Stomach (tissue), 9 donors: ENCODE results near the gene AKT1S1. TPM values are rescaled to one million over a fixed set of nuclear protein-coding genes. Genes with fewer than 3 reads are reported as not detected.
A peak's percentile ranks its signal among the peaks of the same experiment; 100 is the strongest.

Source experiments
- DNase-seq, 2 donors: peaks; one replicate each; pipeline versions ENCODE4 v3.0.0 to v3.0.0-alpha.2; 2013 to 2019
- H3K27ac ChIP-seq, 5 donors: fragments of 200-600 bp in 4 of 5; sonication (generic) in 4 of 5; one replicate each; pipeline ENCODE4 v1.5.1; 2013 to 2019; ENCODE audit warnings: mild to moderate bottlenecking in 1 of 5, moderate library complexity in 1 of 5
- H3K27me3 ChIP-seq, 3 donors: fragments of 200-600 bp; sonication (generic); one replicate each; pipeline ENCODE4 v1.5.1; 2017 to 2019; ENCODE audit warnings: mixed run types in 1 of 3
- H3K36me3 ChIP-seq, 4 donors: fragments of 200-600 bp; sonication (generic); 1 replicate in 3 of 4; 2 replicates in 1 of 4; pipeline ENCODE4 v1.5.1; 2016 to 2019
- H3K4me1 ChIP-seq, 4 donors: fragments of 200-600 bp; sonication (generic); one replicate each; pipeline ENCODE4 v1.5.1; 2016 to 2019
- H3K4me3 ChIP-seq, 4 donors: fragments of 200-600 bp; sonication (generic) in 3 of 4; one replicate each; pipeline ENCODE4 v1.5.1; 2016 to 2019; ENCODE audit warnings: mild to moderate bottlenecking in 1 of 4
- H3K9me3 ChIP-seq, 4 donors: fragments of 200-600 bp; sonication (generic); one replicate each; pipeline ENCODE4 v1.5.1; 2016 to 2019
- EP300 ChIP-seq: sonication (generic); formaldehyde crosslinking; IDR thresholded peaks from one replicate; pipeline ENCODE4 v1.6.1; 2017; ENCODE audit warnings: antibody characterized with exemption
- POLR2A ChIP-seq, 4 donors: fragments of 450-650 bp; IDR thresholded peaks; one replicate each; pipeline ENCODE4 v1.6.1; 2016; ENCODE audit warnings: antibody characterized with exemption in 4 of 4, control low read depth in 2 of 4, mild to moderate bottlenecking in 1 of 4, moderate library complexity in 1 of 4
- POLR2AphosphoS5 ChIP-seq, 3 donors: sonication (generic); formaldehyde crosslinking; IDR thresholded peaks; one replicate each; pipeline ENCODE4 v1.6.1; 2016; ENCODE audit warnings: antibody characterized with exemption in 3 of 3
- WGBS, 5 donors: extraction: QIAGEN DNeasy Blood & Tissue Kit in 3 of 5; methylation state at CpG; one replicate each; pipeline versions ENCODE4 v1.1.5 to v1.1.7; 2013 to 2018; 5-methylcytosine and 5-hydroxymethylcytosine counted together
- intact Hi-C: fragments of 100-400 bp; cut with DNase I; formaldehyde crosslinking; loops from one replicate; pipeline ENCODE4 v1.15.1; 2023; ENCODE audit warnings: low total_unique reads
- polyA plus RNA-seq, 3 donors: library from polyadenylated mRNA; stranded (reverse); fragments of 200-250 nt; gene quantifications; one replicate each; pipeline ENCODE4 v1.2.3, GENCODE V29; 2013
- total RNA-seq, 5 donors: library from RNA; depleted of rRNA; stranded (reverse); fragments of >200 nt; gene quantifications; one replicate each; pipeline versions ENCODE4 v1.1.0 to v1.2.3, GENCODE V29; 2014 to 2016
- TF ChIP-seq, protein P1 (sequence below), 7 experiments: fragments of 450-650 bp in 4 of 7; fragments of 200-600 bp in 3 of 7; sonication (generic) in 3 of 7; IDR thresholded peaks; one replicate each; pipeline ENCODE4 v1.5.1; 2016 to 2019; ENCODE audit warnings: antibody characterized with exemption in 7 of 7, control low read depth in 2 of 7, mild to moderate bottlenecking in 1 of 7
- donor health status: healthy with polysubstance abuse.
- donor health status: Bipolar disorder and iron deficiency.
- donor health status: healthy.

Gene AKT1S1
- total and polyA plus RNA-seq, 8 donors = 3.5 to 63.7 (median 29.1) TPM

- H3K4me3 ChIP-seq = no peak overlapping the region
- 82 to 91% (median 90%) methylated on average over 10 of the region's 10 CpGs for WGBS, 5 donors
- peaks cover 7 to 36% (median 29%) of the 10 kb centered on the region in 4 donors for H3K36me3 ChIP-seq
- intact Hi-C loops = no loop called here
- DNase-seq = no peak
- no peaks in the 10 kb centered on the region for H3K9me3 ChIP-seq
- TF ChIP-seq, protein P1, sequence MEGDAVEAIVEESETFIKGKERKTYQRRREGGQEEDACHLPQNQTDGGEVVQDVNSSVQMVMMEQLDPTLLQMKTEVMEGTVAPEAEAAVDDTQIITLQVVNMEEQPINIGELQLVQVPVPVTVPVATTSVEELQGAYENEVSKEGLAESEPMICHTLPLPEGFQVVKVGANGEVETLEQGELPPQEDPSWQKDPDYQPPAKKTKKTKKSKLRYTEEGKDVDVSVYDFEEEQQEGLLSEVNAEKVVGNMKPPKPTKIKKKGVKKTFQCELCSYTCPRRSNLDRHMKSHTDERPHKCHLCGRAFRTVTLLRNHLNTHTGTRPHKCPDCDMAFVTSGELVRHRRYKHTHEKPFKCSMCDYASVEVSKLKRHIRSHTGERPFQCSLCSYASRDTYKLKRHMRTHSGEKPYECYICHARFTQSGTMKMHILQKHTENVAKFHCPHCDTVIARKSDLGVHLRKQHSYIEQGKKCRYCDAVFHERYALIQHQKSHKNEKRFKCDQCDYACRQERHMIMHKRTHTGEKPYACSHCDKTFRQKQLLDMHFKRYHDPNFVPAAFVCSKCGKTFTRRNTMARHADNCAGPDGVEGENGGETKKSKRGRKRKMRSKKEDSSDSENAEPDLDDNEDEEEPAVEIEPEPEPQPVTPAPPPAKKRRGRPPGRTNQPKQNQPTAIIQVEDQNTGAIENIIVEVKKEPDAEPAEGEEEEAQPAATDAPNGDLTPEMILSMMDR (IDR thresholded peaks at IDR 0.05) = no peak
- no peak for TF ChIP-seq POLR2AphosphoS5 (IDR thresholded peaks at IDR 0.05)
- no peak for TF ChIP-seq POLR2A (IDR thresholded peaks at IDR 0.05)
- no peak for TF ChIP-seq EP300
- peaks cover 32 to 60% (median 49%) of the 10 kb centered on the region in 4 donors for H3K4me1 ChIP-seq
- H3K27me3 ChIP-seq = no peaks in the 10 kb centered on the region
- H3K27ac ChIP-seq = no peak overlapping the region
Observed at GRCh38 chr19:49873834-49874233, 3.3 kb downstream of the AKT1S1 start.

GRCh38 chr19:49873129-49873521 lies 4.0 kb downstream of the AKT1S1 start:
- TF ChIP-seq, protein P1 (IDR thresholded peaks at IDR 0.05) = no peak
- TF ChIP-seq POLR2A (IDR thresholded peaks at IDR 0.05) (no peak), POLR2AphosphoS5 (IDR thresholded peaks at IDR 0.05) (no peak), EP300 (no peak)
- 88 to 94% (median 94%) methylated on average over 23 to 29 of the region's 29 CpGs for WGBS, 5 donors
- no peak for DNase-seq

DNA sequence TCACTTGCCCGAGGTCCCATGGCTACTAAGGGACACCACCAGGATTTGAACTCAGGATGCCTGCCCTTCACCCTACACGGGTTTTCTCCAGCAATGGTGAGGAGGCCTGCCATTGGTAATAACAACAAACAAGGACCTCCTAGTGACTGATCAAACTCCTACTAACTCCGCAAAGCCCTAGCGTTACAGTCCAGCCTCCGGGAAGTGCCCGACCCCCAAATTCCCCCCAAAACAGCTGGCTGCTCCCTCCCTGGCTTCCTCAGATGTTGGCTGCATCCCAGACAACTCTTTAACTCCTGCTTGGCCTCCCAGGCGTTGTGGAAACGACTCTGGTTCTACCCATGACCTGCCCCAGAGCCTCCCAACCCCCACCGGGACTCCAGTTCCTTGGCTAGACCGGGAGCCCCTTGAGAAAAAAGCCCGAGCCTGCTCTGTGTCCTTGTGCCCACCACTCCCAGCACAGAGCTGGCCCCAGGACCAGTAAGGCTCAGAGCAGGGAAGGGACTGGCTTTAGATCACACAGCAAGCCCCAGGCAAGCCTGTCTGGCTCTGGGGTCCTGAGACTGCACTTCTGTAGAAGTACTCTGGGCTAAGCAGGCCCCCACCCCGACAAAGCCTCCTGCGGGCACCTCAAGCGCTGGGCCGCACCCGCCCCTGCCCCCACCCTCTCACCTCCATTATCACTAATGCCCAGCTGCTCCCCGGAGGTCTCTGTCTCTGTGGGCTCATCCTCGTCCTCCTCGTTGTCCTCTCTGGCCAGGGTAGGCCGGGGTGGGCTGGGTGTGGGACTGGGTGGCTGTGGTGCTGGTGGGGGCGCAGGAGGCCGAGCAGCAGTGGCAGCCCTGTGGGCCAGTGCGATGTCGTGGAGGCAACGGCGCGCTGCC lies 4.7 kb downstream of the AKT1S1 start:
- TF ChIP-seq POLR2A (IDR thresholded peaks at IDR 0.05) (no peak), EP300 (no peak), POLR2AphosphoS5 (IDR thresholded peaks at IDR 0.05) (no peak)
- TF ChIP-seq, protein P1 (IDR thresholded peaks at IDR 0.05) = no peak
- DNase-seq = no peak
- WGBS, 5 donors = 83 to 90% (median 87%) methylated on average over 25 to 27 of the region's 27 CpGs
- Histone ChIP-seq H3K27ac (peak overlapping the region in 1 of 5 donors; percentile 25), H3K4me1 (peaks cover 29 to 63% (median 52%) of the 10 kb centered on the region in 4 donors), H3K36me3 (peaks cover 7 to 32% (median 27%) of the 10 kb centered on the region in 4 donors), H3K27me3 (no peaks in the 10 kb centered on the region), H3K4me3 (no peak overlapping the region), H3K9me3 (no peaks in the 10 kb centered on the region)
- intact Hi-C loops = no loop called here

More at GRCh38 chr19:49873129-49873521, 4.0 kb downstream of the AKT1S1 start:
- Histone ChIP-seq H3K27ac (no peak overlapping the region), H3K4me3 (no peak overlapping the region), H3K27me3 (no peaks in the 10 kb centered on the region), H3K4me1 (peaks cover 30 to 60% (median 49%) of the 10 kb centered on the region in 4 donors), H3K9me3 (no peaks in the 10 kb centered on the region), H3K36me3 (peaks cover 7 to 32% (median 27%) of the 10 kb centered on the region in 4 donors)
- intact Hi-C loops = no loop called here

- no peaks in the 10 kb centered on the region for H3K9me3 ChIP-seq
- no peak for DNase-seq
- no peak overlapping the region for H3K4me3 ChIP-seq
- WGBS, 5 donors = 85 to 92% (median 89%) methylated on average over 17 of the region's 17 CpGs
- TF ChIP-seq, protein P1 (IDR thresholded peaks at IDR 0.05) = no peak
- no peak for TF ChIP-seq POLR2AphosphoS5 (IDR thresholded peaks at IDR 0.05)
- TF ChIP-seq POLR2A (IDR thresholded peaks at IDR 0.05) = no peak
- no peak for TF ChIP-seq EP300
- H3K36me3 ChIP-seq = peaks cover 7 to 32% (median 27%) of the 10 kb centered on the region in 4 donors
- H3K4me1 ChIP-seq = peaks cover 33 to 68% (median 57%) of the 10 kb centered on the region in 4 donors
- intact Hi-C loops = no loop called here
- peak overlapping the region in 1 of 5 donors; percentile 25 for H3K27ac ChIP-seq
- H3K27me3 ChIP-seq = no peaks in the 10 kb centered on the region
Observed at GRCh38 chr19:49871349-49871985, 5.7 kb downstream of the AKT1S1 start.
